ENCODE measurements around the gene SLC9A7. TPM values are rescaled to one million over a fixed set of nuclear protein-coding genes. Genes with fewer than 3 reads are reported as not detected.

SLC9A7 gene
- total and polyA plus RNA-seq, 2 donors (not counting 3 experiments of a cell fraction or from before 2014, with no cell fraction given): 4.6 to 7.5 TPM

DNA sequence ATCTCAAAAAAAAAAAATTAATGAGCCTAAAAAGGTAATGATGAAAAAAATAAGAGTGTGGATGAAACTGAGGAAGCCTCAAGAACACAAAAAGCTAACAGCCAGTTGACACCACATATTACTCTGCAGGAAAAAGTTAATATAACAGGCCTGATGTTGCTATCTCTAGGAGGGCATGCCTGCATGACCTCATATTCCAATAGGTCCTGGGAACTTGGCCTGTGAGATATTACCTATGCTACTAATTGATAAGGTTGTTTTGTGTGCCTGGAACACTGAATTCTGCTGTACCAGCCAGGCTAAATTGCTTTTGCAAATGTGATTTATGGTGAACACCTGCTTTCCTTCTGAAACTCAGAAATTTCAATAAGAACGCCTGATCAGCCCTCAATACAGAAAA lies 15.9 kb downstream of the SLC9A7 start:
- Histone ChIP-seq H3K9ac (replicated peaks; ENCODE audit: extremely low read depth, insufficient read depth, low read length) (no peak overlapping the region), H3K9me1 (replicated peaks; ENCODE audit: control insufficient read depth, extremely low read depth, insufficient read depth, low read length) (no peaks in the 10 kb centered on the region), H3K4me3 (replicated peaks in 1 of 3; ENCODE audit: insufficient read depth in 1 of 3, low read depth in 1 of 3, low read length in 3 of 3) (no peak overlapping the region), H2AFZ (ENCODE audit: low read depth, low read length) (no peak overlapping the region), H3K4me2 (ENCODE audit: insufficient read depth, low read length) (no peak overlapping the region), H4K20me1 (replicated peaks; ENCODE audit: control insufficient read depth, extremely low read depth, insufficient read depth, low read length) (no peaks in the 10 kb centered on the region), H3K27me3 (ENCODE audit: control insufficient read depth in 2 of 2, insufficient read depth in 2 of 2, low read length in 2 of 2) (no peaks in the 10 kb centered on the region), H3K79me2 (ENCODE audit: control insufficient read depth, insufficient read depth, low read length) (no peaks in the 10 kb centered on the region), H3K36me3 (ENCODE audit: control insufficient read depth in 2 of 2, extremely low read depth in 1 of 2, insufficient read depth in 2 of 2, low read length in 2 of 2) (no peaks in the 10 kb centered on the region), H3K27ac (ENCODE audit: insufficient read depth, low read depth, low read length) (no peak overlapping the region), H3K9me3 (replicated peaks; ENCODE audit: control insufficient read depth, insufficient read depth, low read length) (no peaks in the 10 kb centered on the region), H3K4me1 (ENCODE audit: control insufficient read depth, extremely low read depth, insufficient read depth, low read length) (no peaks in the 10 kb centered on the region)
- TF ChIP-seq JUN (IDR thresholded peaks at IDR 0.05; ENCODE audit: borderline replicate concordance, insufficient read depth, insufficient read length, low read depth): no peak
- TF ChIP-seq EZH2 (IDR thresholded peaks at IDR 0.05; ENCODE audit: borderline replicate concordance, low read depth, low read length, severe bottlenecking): no peak
- no peak for TF ChIP-seq POLR2AphosphoS5 (IDR thresholded peaks at IDR 0.05; ENCODE audit: insufficient read depth, low read depth, low read length)
- TF ChIP-seq GATA2 (IDR thresholded peaks at IDR 0.05; ENCODE audit: insufficient read depth, insufficient read length, low read depth, low read length): no peak
- TF ChIP-seq FOS (IDR thresholded peaks at IDR 0.05; ENCODE audit: borderline replicate concordance, insufficient read depth, low read length): no peak
- no peak for TF ChIP-seq MAX (IDR thresholded peaks at IDR 0.05; ENCODE audit: insufficient read depth, insufficient read length)
- no peak for TF ChIP-seq POLR2A (IDR thresholded peaks at IDR 0.05; ENCODE audit: low read depth, low read length)
- TF ChIP-seq CTCF (IDR thresholded peaks at IDR 0.05; ENCODE audit: extremely low read depth in 1 of 2, insufficient read depth in 1 of 2, low read depth in 1 of 2, low read length in 2 of 2): no peak
- TF ChIP-seq MYC (IDR thresholded peaks at IDR 0.05; ENCODE audit: low read depth, low read length): no peak
- ChIA-PET CTCF (no interaction called here), POLR2A (no interaction called here)
- dilution Hi-C loops (cut with MboI; ENCODE audit: extremely low pct_ligation_motif_present, low sequenced_read_pairs): no loop called here
- no peak for DNase-seq (ENCODE audit: low read depth, low spot score)
- no peak for FAIRE-seq
- no TSS peak for BruUV-seq (replicated peaks)
- intact Hi-C loops (cut with micrococcal nuclease): no loop called here
